HL-60 (cell line): ENCODE measurements around the gene APOO.

Experiments
- DNase-seq, 2 experiments: peaks; one replicate each; pipeline ENCODE4 v3.0.0-alpha.2; 2010 to 2020; ENCODE audit warnings: low read depth in 1 of 2, low spot score in 1 of 2
- H3K27ac ChIP-seq: fragments of 250-450 bp; sonication (Bioruptor Pico); replicated peaks from 2 replicates; pipeline ENCODE4 v1.5.1; 2020; ENCODE audit warnings: mild to moderate bottlenecking, moderate library complexity
- H3K27me3 ChIP-seq: fragments of 250-450 bp; sonication (Bioruptor Pico); 2 replicates; pipeline ENCODE4 v1.5.1; 2021; ENCODE audit warnings: mild to moderate bottlenecking, moderate library complexity; ENCODE audit not compliant: insufficient read depth, poor library complexity, severe bottlenecking
- H3K4me3 ChIP-seq: replicated peaks from 2 replicates; pipeline ENCODE4 v1.5.1; 2011; ENCODE audit warnings: mild to moderate bottlenecking, control low read depth, low read length; ENCODE audit not compliant: insufficient read depth
- GABPA ChIP-seq: IDR thresholded peaks from 2 replicates; pipeline ENCODE4 v1.6.1; 2012; ENCODE audit warnings: low read depth
- POLR2AphosphoS5 ChIP-seq: IDR thresholded peaks from 2 replicates; pipeline ENCODE4 v1.6.1; 2012; ENCODE audit warnings: low read depth
- SPI1 ChIP-seq: IDR thresholded peaks from 2 replicates; pipeline ENCODE4 v1.6.1; 2012; ENCODE audit warnings: low read depth, mild to moderate bottlenecking, borderline replicate concordance
- TF ChIP-seq, protein P1 (sequence below): IDR thresholded peaks from one replicate; pipeline ENCODE4 v1.5.1; 2011; ENCODE audit warnings: low read length, control low read depth, inconsistent platforms; ENCODE audit not compliant: insufficient read depth
- TF ChIP-seq, protein P2 (sequence below): IDR thresholded peaks from 2 replicates; pipeline ENCODE4 v1.6.1; 2012; ENCODE audit warnings: low read depth; ENCODE audit not compliant: insufficient replicate concordance

The APOO gene

DNA sequence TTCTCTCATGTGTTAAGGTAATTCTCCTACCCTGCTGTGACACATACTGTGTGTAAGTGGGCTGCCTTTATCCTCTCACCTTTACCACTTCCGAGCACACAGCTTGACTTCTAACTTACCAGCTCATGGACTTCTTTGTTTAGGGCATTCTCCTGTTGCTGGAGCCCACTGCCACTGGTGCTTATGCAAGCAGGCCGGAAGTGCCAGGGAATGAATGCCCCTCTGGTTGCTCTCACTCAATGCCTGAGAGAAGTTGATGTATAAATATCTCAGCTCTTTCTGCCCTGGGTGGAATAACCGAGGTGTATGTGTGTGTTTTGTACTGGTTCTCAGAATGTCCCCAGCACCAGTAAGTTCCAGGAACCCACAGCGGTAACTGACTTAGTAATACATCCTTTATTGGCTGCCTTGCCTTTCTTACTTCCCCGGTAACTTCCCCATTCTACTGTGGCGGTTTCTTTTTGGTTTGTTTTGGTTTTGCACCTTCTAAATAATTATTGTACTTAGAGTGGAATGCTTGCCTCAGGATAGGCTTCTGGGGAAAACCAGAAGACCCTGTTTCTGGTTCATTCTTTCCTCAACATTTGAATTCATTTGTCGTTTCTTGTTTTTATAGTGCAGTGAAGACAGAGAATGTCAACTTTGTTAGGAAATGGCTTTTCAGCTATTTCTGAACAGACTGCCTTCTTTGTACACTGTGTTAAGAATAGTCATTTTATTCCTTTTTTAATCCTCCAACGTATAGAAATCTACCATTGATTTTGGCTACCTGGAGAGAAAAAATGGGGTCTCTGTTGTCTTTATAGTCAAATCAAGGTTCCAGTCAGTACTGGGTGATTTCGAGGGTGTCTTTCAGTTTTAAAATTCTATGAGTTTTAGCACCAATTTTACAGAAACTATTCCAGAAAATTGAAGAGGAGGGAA, 45.5 kb upstream of the APOO start:
- peak in 1 of 2 experiments; percentile 66 for DNase-seq
- Histone ChIP-seq H3K4me3 (peak overlapping the region; percentile 17), H3K27me3 (no peaks in the 10 kb centered on the region), H3K27ac (peak overlapping the region; percentile 82)
- TF ChIP-seq, protein P1, sequence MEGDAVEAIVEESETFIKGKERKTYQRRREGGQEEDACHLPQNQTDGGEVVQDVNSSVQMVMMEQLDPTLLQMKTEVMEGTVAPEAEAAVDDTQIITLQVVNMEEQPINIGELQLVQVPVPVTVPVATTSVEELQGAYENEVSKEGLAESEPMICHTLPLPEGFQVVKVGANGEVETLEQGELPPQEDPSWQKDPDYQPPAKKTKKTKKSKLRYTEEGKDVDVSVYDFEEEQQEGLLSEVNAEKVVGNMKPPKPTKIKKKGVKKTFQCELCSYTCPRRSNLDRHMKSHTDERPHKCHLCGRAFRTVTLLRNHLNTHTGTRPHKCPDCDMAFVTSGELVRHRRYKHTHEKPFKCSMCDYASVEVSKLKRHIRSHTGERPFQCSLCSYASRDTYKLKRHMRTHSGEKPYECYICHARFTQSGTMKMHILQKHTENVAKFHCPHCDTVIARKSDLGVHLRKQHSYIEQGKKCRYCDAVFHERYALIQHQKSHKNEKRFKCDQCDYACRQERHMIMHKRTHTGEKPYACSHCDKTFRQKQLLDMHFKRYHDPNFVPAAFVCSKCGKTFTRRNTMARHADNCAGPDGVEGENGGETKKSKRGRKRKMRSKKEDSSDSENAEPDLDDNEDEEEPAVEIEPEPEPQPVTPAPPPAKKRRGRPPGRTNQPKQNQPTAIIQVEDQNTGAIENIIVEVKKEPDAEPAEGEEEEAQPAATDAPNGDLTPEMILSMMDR, result no peak
- TF ChIP-seq GABPA (no peak), POLR2AphosphoS5 (no peak), SPI1 (no peak)
- TF ChIP-seq, protein P2, sequence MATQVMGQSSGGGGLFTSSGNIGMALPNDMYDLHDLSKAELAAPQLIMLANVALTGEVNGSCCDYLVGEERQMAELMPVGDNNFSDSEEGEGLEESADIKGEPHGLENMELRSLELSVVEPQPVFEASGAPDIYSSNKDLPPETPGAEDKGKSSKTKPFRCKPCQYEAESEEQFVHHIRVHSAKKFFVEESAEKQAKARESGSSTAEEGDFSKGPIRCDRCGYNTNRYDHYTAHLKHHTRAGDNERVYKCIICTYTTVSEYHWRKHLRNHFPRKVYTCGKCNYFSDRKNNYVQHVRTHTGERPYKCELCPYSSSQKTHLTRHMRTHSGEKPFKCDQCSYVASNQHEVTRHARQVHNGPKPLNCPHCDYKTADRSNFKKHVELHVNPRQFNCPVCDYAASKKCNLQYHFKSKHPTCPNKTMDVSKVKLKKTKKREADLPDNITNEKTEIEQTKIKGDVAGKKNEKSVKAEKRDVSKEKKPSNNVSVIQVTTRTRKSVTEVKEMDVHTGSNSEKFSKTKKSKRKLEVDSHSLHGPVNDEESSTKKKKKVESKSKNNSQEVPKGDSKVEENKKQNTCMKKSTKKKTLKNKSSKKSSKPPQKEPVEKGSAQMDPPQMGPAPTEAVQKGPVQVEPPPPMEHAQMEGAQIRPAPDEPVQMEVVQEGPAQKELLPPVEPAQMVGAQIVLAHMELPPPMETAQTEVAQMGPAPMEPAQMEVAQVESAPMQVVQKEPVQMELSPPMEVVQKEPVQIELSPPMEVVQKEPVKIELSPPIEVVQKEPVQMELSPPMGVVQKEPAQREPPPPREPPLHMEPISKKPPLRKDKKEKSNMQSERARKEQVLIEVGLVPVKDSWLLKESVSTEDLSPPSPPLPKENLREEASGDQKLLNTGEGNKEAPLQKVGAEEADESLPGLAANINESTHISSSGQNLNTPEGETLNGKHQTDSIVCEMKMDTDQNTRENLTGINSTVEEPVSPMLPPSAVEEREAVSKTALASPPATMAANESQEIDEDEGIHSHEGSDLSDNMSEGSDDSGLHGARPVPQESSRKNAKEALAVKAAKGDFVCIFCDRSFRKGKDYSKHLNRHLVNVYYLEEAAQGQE, result no peak

DNA sequence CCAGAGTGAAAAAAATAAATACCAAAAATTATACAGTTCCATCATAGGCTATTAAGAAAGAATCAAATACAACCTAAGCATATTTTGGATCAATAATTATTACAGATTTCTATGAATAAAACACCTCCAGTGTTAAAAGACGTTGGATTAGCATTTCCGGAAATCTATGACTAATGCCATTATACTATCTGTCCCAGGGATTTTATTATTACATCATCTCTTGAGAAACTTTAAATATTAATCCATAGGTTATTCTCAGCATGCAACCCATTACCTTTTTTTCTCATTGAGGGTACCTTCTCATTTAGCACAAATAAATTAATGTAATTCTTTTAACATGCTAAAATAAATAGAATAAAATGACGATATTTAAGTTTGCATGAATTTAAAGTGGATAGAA, 44.7 kb upstream of the APOO start:
- no peak for TF ChIP-seq POLR2AphosphoS5
- TF ChIP-seq GABPA, result no peak
- no peak for TF ChIP-seq SPI1
- TF ChIP-seq, protein P1, result no peak
- TF ChIP-seq, protein P2, result no peak
- DNase-seq, result no peak
- Histone ChIP-seq H3K4me3 (peak overlapping the region; percentile 17; the same call in 1 of the 2 replicates), H3K27ac (peak overlapping the region; percentile 82), H3K27me3 (no peaks in the 10 kb centered on the region)

DNA sequence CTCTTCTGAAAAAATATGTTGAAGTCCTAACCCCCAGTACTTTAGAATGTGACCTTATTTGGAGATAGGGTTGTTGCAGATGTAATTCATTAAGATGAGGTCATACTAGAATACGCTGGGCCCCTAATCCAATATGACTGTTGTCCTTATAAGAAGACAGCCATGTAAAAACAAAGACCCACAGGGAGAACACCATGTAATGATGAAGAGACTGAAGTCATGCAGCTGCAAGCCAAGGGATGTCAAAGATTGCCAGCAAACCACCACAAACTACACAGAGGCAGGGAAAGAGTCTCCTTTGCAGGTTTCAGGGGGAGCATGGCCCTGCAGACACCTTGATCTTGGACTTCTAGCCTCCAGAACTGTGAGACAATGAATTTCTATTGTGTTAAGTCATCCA, 37.5 kb upstream of the APOO start:
- H3K4me3 ChIP-seq, result no peak overlapping the region
- DNase-seq, result no peak
- TF ChIP-seq GABPA, result no peak
- no peak for TF ChIP-seq SPI1
- TF ChIP-seq POLR2AphosphoS5, result no peak
- TF ChIP-seq, protein P1, result no peak
- TF ChIP-seq, protein P2, result no peak
- H3K27me3 ChIP-seq, result no peaks in the 10 kb centered on the region
- no peak overlapping the region for H3K27ac ChIP-seq
